Panc1 (cell line): ENCODE measurements around the gene SF3B1. TPM values are rescaled to one million over a fixed set of nuclear protein-coding genes. Genes with fewer than 3 reads are reported as not detected.

Experiments used
- ATAC-seq: fragments of 200-7000 bp; cut with Tn5 transposase; 2 replicates; pipeline ENCODE4 v1.9.1; 2020; ENCODE audit warnings: mild to moderate bottlenecking, moderate library complexity
- BruUV-seq: library from RNA; stranded (reverse); fragments of 400-500 nt; replicated peaks from 2 replicates; lab custom pipeline; 2021; lab: Mats Ljungman, UMichigan
- CTCF ChIA-PET: fragments of 300-600 bp; sonication (Branson Sonifier 250); formaldehyde crosslinking; loops from one replicate; lab custom pipeline; 2022; ENCODE audit warnings: antibody characterized with exemption; lab: Charles Lee
- POLR2A ChIA-PET: fragments of 300-600 bp; sonication (Branson Sonifier 250); formaldehyde crosslinking; loops from one replicate; lab custom pipeline; 2022; ENCODE audit warnings: antibody characterized with exemption; lab: Charles Lee
- DNase-seq: peaks from one replicate; pipeline ENCODE4 v3.0.0-alpha.2; 2010; ENCODE audit warnings: low read depth, low spot score
- H3K27ac ChIP-seq: 2 replicates; pipeline ENCODE4 v1.5.1; 2011; ENCODE audit warnings: mild to moderate bottlenecking, low read length, inconsistent platforms
- H3K27me3 ChIP-seq: fragments of 200-500 bp; sonication (Bioruptor generic); 2 replicates; pipeline ENCODE4 v1.6.0; 2014; ENCODE audit warnings: low read length, inconsistent platforms; ENCODE audit not compliant: control insufficient read depth, insufficient read depth
- H3K36me3 ChIP-seq: fragments of 200-500 bp; sonication (Bioruptor generic); 2 replicates; pipeline ENCODE4 v1.5.1; 2014; ENCODE audit warnings: inconsistent platforms, mild to moderate bottlenecking, low read length, moderate library complexity; ENCODE audit not compliant: control insufficient read depth, insufficient read depth
- H3K4me1 ChIP-seq: 2 replicates; pipeline ENCODE4 v1.5.1; 2011; ENCODE audit warnings: inconsistent platforms, mild to moderate bottlenecking, low read length, moderate library complexity; ENCODE audit not compliant: control insufficient read depth, insufficient read depth
- H3K4me3 ChIP-seq, 2 experiments: 2 replicates each; pipeline ENCODE4 v1.5.1; 2011 to 2012; ENCODE audit warnings: low read depth in 2 of 2, low read length in 2 of 2, mild to moderate bottlenecking in 2 of 2, inconsistent platforms in 1 of 2, moderate library complexity in 1 of 2
- H3K9me3 ChIP-seq: fragments of 200-500 bp; sonication (Bioruptor generic); 2 replicates; pipeline ENCODE4 v1.5.1; 2014; ENCODE audit warnings: low read depth, mild to moderate bottlenecking, inconsistent platforms, low read length, moderate library complexity; ENCODE audit not compliant: control insufficient read depth, insufficient read depth
- POLR2AphosphoS5 ChIP-seq: IDR thresholded peaks from 2 replicates; pipeline ENCODE4 v1.6.1; 2012; ENCODE audit warnings: mild to moderate bottlenecking, low read depth, low read length, moderate library complexity
- SIN3A ChIP-seq: IDR thresholded peaks from 2 replicates; pipeline ENCODE4 v1.6.1; 2012; ENCODE audit warnings: low read depth, mild to moderate bottlenecking, low read length, moderate library complexity, borderline replicate concordance; ENCODE audit not compliant: insufficient read depth
- TCF7L2 ChIP-seq: IDR thresholded peaks from 2 replicates; pipeline ENCODE4 v1.6.1; 2011; ENCODE audit warnings: mild to moderate bottlenecking, low read depth, low read length, inconsistent platforms
- in situ Hi-C: cut with HindIII; loops from 2 replicates; pipeline ENCODE4 v1.10.0; 2016; ENCODE audit warnings: low sequenced_read_pairs, low pct_unique_long_range_greater_than_20kb
- intact Hi-C: fragments of 100-400 bp; cut with micrococcal nuclease; formaldehyde crosslinking; loops from one replicate; pipeline ENCODE4 v1.10.0; 2022; ENCODE audit not compliant: unreplicated experiment
- total RNA-seq: library from RNA; stranded (reverse); gene quantifications from one replicate; pipeline ENCODE4 v1.2.1, GENCODE V29; 2021; ENCODE audit not compliant: unreplicated experiment
- TF ChIP-seq, protein P1 (sequence below): fragments of 450-650 bp; IDR thresholded peaks from 2 replicates; pipeline ENCODE4 v1.5.1; 2017; ENCODE audit warnings: mild to moderate bottlenecking
- TF ChIP-seq, protein P2 (sequence below), 2 experiments: IDR thresholded peaks; 2 replicates each; pipeline ENCODE4 v1.6.1; 2011 to 2012; ENCODE audit warnings: low read depth in 2 of 2, control low read depth in 1 of 2, low read length in 1 of 2, mild to moderate bottlenecking in 1 of 2, moderate library complexity in 1 of 2; ENCODE audit not compliant: insufficient read depth in 1 of 2

SF3B1 gene
- total RNA-seq, 1 experiment from 2014 or later, result 275 TPM

DNA sequence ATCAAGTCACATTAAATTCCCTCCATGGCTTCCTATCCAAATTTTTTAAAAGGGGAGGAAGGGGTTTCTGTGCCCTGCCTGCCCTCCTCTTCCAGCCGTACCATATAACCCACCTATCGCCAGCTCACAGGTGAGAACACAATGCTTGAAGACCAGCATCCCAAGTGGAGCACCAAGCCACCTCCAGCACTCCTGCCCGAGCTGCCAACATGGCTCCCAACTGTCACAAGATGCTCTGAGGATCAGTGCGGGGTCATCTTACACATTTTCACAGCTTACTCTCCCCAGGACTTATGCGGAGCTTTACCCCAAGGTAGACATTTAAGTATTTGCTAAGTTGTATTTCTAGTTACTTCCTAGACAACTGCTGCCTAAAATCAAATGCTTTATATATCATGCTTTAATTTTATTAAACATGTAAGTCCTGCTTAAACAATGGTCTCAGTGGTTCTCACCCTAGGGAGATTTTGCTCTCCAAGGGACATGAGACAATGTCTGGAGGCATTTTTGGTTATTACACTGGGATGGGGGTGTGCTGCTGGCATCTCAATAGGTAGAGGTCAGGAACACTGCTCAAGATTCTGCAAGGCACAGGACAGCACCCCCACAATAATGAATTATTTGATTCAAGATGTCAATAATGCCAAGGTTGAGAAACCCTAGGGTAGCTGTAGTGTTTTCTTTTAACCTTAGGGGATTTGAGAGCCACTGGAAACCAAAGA lies 45.8 kb downstream of the SF3B1 start:
- TF ChIP-seq TCF7L2 (no peak), POLR2AphosphoS5 (peak; percentile 38), SIN3A (no peak)
- TF ChIP-seq, protein P1, sequence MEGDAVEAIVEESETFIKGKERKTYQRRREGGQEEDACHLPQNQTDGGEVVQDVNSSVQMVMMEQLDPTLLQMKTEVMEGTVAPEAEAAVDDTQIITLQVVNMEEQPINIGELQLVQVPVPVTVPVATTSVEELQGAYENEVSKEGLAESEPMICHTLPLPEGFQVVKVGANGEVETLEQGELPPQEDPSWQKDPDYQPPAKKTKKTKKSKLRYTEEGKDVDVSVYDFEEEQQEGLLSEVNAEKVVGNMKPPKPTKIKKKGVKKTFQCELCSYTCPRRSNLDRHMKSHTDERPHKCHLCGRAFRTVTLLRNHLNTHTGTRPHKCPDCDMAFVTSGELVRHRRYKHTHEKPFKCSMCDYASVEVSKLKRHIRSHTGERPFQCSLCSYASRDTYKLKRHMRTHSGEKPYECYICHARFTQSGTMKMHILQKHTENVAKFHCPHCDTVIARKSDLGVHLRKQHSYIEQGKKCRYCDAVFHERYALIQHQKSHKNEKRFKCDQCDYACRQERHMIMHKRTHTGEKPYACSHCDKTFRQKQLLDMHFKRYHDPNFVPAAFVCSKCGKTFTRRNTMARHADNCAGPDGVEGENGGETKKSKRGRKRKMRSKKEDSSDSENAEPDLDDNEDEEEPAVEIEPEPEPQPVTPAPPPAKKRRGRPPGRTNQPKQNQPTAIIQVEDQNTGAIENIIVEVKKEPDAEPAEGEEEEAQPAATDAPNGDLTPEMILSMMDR, result no peak
- Histone ChIP-seq H3K27ac (no peak overlapping the region), H3K27me3 (no peaks in the 10 kb centered on the region), H3K9me3 (no peaks in the 10 kb centered on the region), H3K4me3 (no peak overlapping the region), H3K4me1 (no peaks in the 10 kb centered on the region), H3K36me3 (peaks cover 11% of the 10 kb centered on the region)
- DNase-seq (no peak), ATAC-seq (peak; percentile 52; the same call in 1 of the 2 replicates)
- no TSS peak for BruUV-seq
- POLR2A ChIA-PET, result no interaction called here
- CTCF ChIA-PET, result no interaction called here
- in situ Hi-C loops, result no loop called here
- intact Hi-C loops, result no loop called here

DNA sequence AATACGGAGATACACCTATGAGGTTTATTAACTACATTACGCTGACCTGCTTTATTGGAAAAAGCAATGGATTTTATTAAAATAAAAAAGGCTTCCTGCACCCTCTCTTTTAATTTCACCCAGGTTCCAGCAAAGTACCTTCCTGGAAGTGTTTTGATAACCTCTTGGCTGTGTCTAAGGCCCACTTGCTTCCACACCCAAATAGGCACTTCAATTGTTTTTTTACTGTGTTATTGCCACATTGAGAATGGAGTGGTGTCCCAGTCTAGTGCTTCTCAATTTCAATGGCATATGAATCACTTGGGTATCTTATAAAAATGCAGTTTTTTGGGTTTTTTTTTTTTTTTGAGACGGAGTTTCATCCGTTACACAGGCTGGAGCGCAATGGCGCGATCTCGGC lies 47.6 kb downstream of the SF3B1 start:
- no peak for DNase-seq
- H3K36me3 ChIP-seq, result peaks cover 5% of the 10 kb centered on the region
- no peaks in the 10 kb centered on the region for H3K4me1 ChIP-seq
- H3K27ac ChIP-seq, result no peak overlapping the region
- intact Hi-C loops (no loop called here), in situ Hi-C loops (no loop called here)
- TF ChIP-seq SIN3A, result no peak
- TF ChIP-seq, protein P1, result no peak
- TF ChIP-seq TCF7L2, result no peak
- TF ChIP-seq, protein P2, sequence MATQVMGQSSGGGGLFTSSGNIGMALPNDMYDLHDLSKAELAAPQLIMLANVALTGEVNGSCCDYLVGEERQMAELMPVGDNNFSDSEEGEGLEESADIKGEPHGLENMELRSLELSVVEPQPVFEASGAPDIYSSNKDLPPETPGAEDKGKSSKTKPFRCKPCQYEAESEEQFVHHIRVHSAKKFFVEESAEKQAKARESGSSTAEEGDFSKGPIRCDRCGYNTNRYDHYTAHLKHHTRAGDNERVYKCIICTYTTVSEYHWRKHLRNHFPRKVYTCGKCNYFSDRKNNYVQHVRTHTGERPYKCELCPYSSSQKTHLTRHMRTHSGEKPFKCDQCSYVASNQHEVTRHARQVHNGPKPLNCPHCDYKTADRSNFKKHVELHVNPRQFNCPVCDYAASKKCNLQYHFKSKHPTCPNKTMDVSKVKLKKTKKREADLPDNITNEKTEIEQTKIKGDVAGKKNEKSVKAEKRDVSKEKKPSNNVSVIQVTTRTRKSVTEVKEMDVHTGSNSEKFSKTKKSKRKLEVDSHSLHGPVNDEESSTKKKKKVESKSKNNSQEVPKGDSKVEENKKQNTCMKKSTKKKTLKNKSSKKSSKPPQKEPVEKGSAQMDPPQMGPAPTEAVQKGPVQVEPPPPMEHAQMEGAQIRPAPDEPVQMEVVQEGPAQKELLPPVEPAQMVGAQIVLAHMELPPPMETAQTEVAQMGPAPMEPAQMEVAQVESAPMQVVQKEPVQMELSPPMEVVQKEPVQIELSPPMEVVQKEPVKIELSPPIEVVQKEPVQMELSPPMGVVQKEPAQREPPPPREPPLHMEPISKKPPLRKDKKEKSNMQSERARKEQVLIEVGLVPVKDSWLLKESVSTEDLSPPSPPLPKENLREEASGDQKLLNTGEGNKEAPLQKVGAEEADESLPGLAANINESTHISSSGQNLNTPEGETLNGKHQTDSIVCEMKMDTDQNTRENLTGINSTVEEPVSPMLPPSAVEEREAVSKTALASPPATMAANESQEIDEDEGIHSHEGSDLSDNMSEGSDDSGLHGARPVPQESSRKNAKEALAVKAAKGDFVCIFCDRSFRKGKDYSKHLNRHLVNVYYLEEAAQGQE (IDR thresholded peaks at IDR 0.05; ENCODE audit: insufficient read depth in 1 of 2, low read depth in 2 of 2, low read length in 1 of 2), result no peak
- no peak for TF ChIP-seq POLR2AphosphoS5
- CTCF ChIA-PET, result no interaction called here
- BruUV-seq, result no TSS peak
- no peak for ATAC-seq
- no peak overlapping the region for H3K4me3 ChIP-seq
- no peaks in the 10 kb centered on the region for H3K9me3 ChIP-seq
- POLR2A ChIA-PET, result no interaction called here
- H3K27me3 ChIP-seq, result no peaks in the 10 kb centered on the region
